GM18517 (cell line): ENCODE data around the gene SMOC2.

Experiments used
- ATAC-seq: cut with Tn5 transposase; IDR thresholded peaks from one replicate; pipeline ENCODE4 v1.9.1; 2021; ENCODE audit warnings: mild to moderate bottlenecking, moderate library complexity; ENCODE audit not compliant: unreplicated experiment

The SMOC2 gene, protein sequence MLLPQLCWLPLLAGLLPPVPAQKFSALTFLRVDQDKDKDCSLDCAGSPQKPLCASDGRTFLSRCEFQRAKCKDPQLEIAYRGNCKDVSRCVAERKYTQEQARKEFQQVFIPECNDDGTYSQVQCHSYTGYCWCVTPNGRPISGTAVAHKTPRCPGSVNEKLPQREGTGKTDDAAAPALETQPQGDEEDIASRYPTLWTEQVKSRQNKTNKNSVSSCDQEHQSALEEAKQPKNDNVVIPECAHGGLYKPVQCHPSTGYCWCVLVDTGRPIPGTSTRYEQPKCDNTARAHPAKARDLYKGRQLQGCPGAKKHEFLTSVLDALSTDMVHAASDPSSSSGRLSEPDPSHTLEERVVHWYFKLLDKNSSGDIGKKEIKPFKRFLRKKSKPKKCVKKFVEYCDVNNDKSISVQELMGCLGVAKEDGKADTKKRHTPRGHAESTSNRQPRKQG

DNA sequence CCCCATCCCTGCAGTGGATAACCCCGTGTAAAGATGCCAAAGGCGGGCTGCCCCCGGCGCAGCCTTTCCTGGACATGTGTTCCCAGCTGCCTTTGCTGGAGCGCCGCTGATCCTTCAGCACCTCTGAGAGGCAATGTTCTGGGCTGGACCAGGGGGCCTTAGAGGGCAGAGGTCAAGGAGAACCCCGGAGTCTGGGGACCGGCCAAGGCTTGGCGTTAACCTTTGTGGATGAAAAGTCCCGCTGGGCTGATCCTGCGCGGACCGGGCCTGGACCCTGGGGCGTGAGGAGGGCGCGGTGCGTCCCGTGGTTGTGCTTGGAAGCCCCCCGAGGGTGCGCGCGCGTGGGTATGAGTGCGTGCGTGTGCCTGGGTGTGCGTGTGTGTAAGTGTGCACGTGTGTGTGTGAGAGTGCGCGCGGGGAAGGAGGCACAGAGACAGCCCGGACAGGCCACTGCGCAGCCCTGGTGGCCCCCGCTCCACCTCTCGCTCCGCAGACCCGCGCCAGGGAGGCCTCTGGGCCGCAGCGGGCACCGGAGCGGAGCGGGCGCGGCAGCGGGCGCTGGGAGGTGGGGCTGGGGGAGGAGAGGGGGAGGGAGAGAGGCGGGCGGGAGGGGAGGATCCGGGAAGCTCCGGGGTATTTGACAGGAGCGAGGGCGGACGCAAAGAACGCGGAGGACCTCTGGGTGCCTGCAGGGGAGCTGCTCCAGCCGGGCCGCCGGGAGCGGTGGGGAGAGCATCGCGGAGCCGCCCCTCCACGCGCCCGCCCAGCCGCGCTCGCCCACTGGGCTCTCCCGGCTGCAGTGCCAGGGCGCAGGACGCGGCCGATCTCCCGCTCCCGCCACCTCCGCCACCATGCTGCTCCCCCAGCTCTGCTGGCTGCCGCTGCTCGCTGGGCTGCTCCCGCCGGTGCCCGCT lies at the start of gene SMOC2:
SMOC2 (plus strand) TSS at position 665 of the 914 bp plus-strand sequence; CDS start at position 852, 187 bp downstream.
- ATAC-seq, result no peak

DNA sequence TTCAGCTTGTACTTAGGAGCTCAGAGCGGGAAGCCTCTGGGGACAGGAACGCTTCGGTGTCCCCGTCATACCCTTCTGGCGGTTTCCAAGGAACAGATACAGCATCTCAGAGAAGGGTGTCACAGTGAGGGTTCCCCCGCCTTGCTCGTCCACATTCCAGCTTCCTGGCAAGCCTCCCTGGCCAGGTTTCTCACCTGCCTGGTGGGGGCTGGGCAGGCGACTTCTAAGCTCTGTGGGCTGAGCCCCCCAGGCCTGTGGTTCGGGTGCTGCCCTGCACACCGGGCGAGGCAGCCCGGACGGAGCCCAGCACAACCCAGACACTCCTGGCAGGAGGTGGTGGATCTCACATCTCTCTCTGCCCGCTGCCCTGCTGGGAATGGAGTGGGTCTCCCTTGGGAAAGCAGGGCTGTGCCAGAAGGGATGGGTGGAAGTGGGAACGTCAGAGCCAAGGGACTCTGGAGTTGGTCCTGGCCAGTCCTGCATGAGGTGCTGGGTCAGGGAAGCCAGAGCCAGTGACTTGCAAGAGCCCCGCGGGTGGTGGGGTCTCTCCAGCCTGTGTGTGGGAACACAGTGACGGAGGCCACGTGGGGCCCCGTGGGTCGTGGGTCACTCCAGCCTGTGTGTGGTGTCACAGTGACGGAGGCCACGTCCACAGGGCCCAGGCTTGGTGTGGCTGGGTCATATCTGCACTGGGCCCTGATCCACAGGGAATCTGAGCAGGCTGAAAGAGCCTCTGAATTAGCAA lies 47.7 kb upstream of the SMOC2 start:
- no peak for ATAC-seq

DNA sequence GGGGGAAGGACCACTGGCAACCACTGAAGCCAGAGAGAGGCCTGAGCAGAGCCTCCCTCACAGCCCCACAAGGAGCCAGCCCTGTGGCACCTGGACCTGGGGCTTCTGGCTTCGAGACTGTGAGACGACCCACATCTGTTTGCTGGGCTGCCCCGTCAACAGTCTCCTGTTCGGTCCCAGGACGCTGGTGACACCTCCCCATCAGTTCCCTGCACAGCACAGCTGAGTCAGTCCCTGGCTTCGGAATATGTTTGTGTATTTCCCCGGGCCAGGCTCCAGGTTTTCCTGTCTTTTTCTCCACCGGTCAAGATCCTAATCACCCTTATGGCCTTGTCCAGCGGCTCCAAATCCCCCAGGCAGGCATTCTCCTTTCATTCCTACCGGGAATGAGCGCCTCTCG lies 46.4 kb upstream of the SMOC2 start:
- ATAC-seq, result no peak

DNA sequence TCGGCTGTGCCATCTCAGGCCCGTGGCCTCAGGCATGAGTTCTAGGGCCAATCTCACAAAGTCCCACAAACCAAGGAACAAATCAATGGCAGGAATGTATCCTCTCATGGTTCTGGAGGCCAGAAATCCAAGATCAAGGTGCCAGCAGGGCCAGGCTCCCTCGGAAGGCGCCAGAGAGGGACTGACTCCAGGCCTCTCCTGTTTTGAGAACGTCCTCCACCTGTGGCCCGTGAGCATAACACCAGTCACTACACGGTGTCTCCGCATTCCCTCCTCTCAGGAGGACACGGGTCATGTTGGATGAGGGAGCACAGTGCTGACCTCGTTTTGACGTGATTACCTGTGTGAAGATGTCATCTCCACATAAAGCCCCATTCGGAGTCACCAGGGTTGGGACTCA lies 45.0 kb upstream of the SMOC2 start:
- ATAC-seq, result no peak

DNA sequence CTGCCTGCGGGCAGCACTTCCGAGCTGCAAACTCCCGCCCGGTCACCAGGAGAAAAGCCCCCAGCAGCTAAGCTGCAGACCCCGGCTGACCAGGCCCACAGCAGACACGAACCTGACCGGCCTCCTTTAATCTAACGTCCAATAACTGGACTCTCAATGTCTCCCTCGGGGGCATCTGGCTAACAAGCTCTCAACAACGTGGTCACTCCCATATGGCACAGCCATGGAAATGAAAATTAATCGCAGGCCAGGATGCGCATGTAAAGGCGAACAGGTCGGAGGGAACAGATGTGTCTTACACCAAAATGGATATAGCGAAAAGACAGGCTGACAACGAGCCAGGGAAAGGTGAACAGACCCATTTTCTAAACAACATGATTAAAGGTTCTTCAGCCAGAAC lies 44.4 kb upstream of the SMOC2 start:
- no peak for ATAC-seq

DNA sequence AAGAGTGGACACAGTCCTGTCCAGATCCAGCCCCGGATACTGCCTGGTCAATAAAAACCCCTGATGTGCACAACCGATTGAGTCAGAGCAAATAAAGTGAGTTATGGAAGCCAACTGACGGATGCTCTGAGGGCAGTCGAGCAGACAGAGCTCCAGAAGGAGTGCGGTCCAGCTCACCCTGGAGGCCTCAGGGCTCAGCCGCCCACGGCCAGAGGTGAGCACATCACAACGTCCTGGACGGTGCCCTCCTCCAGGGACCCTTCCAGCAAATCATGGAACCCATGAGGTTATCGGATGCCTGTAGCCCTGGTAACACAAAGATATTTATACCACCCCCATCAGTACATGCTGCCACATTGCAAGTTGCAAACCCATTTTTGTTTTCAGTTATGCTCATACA lies 44.0 kb upstream of the SMOC2 start:
- ATAC-seq, result no peak

DNA sequence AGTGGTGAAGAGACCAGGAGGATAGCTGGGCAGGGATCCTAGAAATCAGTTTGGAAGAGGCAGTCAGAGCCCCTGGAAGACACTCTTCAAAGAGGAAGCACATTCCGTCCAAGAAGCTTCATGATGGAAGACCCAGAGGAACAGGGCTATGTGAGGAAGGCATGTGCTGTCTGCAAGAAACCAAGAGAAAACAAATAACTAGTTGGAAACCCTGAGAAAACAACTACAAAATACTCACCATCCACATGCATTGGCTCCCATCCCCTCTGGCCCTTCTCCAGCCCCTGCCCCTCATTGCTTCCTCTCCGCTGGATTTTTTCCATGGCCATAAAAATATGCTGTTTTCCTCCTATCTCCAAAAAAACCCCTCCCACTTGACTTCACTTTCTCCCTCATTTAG lies 40.9 kb upstream of the SMOC2 start:
- no peak for ATAC-seq

DNA sequence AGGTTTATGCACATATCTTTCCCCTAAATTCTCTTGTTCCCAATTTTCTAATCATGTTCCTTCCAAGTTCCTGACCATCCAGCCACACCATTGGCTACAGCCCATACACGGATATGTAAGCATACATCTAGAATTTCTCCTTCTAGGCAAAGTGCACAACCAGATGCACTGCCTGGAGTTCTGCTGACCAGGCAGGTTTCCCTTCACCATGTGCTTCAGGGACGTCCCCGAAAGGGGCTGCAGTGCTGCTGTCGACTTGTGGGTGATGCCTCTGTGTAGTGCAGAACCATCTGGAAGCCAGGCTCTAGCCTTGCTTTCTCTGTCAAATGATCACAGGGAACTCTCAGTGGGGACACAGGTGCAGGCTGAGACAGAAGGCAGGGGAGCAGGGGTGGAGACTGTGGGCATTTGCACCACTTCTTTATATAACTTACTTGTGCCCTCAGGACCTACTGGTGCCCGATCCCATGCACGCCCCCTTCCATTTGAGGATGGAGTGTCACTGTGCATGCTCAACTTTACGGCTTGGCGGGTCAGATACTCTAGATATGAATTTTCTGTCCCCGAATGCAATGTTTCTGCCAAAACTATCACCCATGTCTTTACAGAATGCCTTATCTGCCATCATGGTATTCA lies 37.5 kb upstream of the SMOC2 start:
- ATAC-seq, result no peak

DNA sequence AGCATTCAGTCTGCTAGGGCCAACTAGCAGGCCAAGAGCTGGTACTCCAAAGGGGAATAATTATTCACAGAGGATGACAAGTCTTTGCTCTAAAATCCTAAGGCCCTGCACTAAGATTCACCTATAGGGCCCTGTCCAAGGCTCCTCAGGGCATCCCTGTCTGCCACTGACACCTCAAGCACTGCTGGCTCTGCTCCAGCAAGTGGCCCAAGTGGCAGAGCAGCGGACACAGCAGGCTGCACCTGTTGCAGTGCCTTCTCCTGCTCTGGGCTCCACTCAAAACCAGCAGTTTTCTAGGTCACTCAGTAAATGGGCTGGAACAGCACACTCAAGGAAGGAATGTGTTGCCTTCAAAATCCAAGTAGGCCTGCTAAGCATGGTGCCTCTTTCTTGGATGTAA lies 36.4 kb upstream of the SMOC2 start:
- no peak for ATAC-seq

DNA sequence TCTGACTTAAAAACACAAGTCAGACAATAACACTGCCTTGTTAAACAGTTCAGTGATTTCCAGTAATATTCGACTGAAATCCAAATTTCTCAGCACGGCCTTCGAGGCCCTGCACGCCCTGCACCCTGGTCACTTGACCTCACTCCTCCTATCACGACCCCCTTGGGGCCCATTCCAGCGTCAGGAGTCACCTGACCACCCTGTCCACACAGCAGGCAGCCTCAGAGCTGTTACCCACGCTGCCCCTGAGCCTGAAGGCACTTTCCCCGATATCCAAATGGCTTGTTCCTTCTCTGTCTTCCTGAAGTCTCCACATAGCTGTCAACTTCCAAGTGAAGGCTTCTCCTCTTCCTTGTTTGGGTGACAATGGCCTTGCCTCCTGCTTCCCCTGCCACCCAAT lies 33.1 kb upstream of the SMOC2 start:
- ATAC-seq, result no peak

DNA sequence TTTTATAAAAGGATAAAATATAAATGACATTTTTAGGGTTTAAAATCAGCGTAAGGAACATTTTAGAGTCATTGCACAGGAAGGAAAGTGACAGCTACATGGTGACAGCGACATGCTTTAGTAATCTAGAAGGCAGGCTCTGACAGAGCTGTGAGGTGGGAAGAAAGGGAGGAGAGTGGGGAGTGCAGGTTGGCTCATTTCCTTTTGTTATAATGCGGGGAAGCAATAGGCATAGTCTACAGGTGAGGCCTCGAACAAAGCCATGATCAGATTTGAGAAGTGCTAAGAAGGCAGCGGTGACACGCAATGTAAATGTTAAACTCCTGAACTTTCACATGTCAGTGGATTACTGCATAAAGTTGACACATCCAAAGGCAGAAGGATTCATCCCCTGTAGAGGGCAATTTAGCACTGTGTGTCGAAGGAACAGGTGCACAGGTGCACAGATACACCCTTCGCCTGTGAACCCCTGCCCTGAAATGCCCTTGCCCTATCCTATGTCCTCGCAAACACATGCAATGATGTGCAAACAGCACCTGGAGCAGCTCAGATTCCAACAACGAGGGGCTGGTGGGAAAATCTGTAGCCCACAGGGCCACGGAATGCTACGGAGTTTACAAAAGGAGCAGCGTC lies 32.4 kb upstream of the SMOC2 start:
- ATAC-seq, result no peak

DNA sequence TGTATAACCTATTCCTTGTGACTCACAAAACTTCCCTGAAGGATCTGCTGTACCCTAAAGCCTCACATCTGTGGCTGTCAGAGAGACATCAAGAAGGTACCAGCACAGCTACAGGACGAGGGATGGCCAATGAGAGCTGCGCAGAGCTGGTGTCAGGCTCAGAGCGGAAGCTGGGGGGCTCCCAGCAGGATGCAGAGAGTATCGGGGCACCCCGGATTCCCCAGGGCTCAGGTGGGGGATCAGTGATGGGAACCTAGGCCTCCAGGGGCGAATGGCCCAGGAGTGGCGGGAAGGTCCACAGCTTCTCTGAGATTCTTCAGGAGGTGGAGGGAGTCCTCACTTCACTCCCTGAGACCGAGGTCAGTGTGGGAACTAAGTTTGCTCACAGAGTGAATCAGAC lies 30.9 kb upstream of the SMOC2 start:
- ATAC-seq, result no peak

DNA sequence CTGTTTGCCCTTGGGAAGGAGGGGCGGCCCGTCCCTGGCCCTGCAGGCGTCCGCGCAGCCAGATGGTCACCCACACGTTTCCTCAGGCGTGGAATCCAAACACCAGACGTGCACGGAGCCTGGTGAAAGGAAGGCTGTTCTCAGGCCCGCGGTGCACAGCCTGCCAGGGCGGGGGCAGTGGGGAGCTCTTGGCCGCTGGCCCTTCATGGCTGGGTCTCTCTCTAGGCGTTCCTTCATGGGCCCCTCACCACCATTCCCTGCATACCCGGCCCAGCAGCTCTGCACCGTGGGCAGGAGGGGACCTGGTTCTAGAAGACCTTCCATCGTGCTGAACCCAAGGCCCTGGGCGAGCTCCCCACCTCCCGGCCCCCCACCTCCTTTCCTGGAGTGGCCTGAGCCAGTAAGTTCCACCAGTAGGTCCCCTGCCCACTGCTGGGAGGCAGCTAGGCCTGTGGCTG lies 30.4 kb upstream of the SMOC2 start:
- ATAC-seq, result no peak

DNA sequence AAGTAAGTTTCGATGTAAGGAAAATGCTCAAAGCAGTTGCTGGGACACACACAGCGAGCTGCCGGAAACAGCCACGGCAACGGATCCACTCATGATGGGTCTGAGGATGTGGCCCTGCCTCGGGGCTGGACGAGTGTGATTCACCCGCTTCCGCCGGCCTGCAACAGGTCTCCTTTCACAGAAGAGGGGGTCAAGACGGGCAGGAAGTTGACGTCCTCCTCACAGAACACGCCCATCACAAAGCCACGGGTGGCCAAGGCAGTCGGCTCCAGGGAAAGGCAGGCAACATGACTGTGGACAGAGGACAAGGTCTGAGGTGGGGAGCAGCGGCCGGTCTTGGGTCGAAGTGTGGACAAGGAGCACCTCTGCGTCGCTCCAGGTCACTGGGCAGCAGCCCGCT lies 29.9 kb upstream of the SMOC2 start:
- ATAC-seq, result no peak

DNA sequence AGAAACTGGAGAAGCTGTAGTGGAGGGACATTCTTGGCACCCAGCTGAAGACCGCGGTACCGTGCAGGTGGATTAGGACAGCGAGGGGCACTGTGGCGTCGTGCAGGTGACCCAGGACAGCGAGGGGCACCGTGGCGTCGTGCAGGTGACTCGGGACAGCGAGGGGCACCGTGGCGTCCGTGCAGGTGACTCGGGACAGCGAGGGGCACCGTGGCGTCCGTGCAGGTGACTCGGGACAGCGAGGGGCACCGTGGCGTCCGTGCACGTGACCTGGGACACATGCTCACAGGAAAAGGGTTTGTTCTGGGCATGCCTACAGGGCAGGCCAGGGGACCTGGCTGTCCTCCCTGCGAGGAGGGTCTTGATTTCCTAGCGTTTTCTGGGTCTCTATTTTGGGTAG lies 29.2 kb upstream of the SMOC2 start:
- ATAC-seq, result no peak

DNA sequence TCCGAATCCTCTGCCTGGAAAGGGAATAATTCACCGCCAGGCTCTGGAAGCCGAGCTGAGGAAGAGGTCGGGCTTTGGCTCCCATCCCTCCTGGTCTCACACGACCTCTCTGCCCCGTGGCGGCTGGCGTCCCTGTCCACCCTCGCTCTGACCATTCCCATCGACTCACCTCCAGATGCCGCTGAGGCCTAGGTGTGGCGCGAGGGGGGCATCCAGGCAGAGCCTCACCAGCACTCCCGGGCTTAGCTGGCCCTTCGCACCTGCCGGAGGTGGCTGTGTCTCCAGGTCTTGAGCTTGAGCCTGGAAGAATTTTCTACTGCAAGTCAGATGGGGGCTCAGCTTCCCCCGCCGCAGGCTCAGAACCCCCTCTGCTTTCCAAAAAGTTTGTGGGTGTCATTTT lies 28.5 kb upstream of the SMOC2 start:
- no peak for ATAC-seq

DNA sequence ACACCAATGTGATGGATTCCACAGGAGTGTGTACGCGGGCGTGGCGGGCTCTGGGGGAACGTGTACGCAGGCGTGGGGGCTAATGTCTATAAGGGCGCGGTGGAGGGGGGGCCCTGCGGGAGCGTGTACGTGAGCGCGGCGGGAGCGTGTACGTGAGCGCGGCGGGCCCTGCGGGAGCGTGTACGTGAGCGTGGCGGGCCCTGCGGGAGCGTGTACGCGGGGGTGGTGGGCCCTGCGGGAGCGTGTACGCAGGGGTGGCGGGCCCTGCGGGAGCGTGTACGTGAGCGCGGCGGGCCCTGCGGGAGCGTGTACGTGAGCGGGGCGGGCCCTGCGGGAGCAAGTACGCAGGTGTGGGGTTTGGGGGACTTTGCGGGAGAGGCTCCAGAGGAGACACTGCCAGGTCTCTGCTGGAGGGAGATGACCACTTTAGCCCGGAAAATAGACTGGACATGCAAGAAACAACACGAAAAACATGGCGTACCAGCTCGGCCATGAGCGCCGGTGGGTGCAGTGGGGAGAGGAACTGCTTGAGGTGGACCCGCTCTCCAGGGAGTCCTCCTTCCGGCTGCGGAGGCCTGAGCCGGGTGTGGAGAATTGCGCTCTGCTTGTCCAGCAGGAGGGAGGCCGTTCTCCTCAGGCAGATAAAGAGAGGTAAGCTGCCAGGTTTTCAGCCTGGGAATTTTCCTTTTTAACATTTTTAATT lies 27.8 kb upstream of the SMOC2 start:
- no peak for ATAC-seq

DNA sequence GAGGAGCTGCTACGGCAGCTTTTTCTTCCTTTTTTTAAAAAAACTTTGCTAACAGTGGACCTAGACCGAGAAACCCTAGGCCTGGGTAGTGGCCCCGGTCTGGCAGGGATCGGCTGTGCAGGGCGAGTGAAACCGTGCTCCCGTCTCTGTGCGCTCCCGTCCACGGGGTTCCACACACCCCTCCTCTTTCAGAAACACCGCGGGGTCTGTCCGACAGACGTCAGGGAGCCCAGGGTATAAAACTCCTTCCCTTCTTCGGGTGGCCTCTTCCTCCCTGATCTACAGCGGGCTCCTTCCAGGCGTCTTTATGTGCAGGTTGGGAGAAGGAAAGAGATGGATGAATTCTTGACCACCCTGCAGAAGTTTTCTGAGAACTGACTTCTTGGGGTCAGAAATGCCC lies 27.1 kb upstream of the SMOC2 start:
- no peak for ATAC-seq

DNA sequence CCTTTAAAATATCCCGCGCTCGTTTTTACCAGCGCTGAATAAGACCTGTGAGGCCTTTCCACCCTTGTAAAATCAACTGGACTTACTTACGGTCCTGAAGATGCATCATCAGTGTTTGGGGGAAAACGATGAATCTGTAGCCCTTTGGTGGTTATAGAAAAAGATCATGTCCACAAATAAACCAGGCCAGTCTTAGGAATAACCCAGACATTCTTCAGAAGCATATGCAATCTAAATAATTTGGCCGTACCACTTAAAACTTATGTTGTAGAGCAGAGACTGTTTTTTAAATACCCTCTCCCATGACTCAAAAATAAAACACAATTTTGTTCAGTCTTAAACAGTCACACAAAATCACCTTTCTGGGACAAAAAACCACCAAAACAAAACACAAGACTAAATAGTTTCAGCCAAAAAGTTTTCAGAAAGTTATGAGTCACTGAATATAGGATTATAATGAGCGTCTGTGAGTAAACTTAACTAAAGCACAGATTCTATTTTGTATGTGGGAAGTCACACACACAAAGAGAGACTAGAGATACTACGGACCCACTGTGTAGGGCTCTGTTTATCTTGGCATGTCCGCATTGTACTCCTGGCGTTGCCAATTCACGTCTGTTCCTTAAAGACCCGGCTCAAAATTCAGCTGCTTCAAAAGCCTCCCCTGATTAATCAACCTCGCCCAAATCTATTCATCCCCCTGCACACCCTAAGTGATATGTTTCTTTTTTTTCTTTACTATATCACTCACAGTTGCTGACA lies 26.5 kb upstream of the SMOC2 start:
- ATAC-seq, result no peak
